IMR-90 (cell line): ENCODE measurements around the gene KCNK5.

ENCODE experiments used
- BHLHE40 ChIP-seq: fragments of 150-350 bp; IDR thresholded peaks from 2 replicates; pipeline ENCODE4 v1.6.1; 2016; ENCODE audit warnings: mild to moderate bottlenecking, low read depth, low read length
- CEBPB ChIP-seq: IDR thresholded peaks from 2 replicates; pipeline ENCODE4 v1.6.1; 2012; ENCODE audit warnings: low read depth, low read length, improper control_type of control experiment
- CHD1 ChIP-seq: IDR thresholded peaks from 2 replicates; pipeline ENCODE4 v1.6.1; 2012; ENCODE audit warnings: low read depth, low read length, improper control_type of control experiment
- CTCF ChIP-seq: conservative IDR thresholded peaks from 2 replicates; pipeline ENCODE4 v1.5.1; 2012; ENCODE audit warnings: mild to moderate bottlenecking, low read depth, low read length, improper control_type of control experiment
- ELK1 ChIP-seq: fragments of 150-350 bp; IDR thresholded peaks from 2 replicates; pipeline ENCODE4 v1.6.1; 2016; ENCODE audit warnings: low read depth, mild to moderate bottlenecking, low read length, moderate library complexity, borderline replicate concordance
- MAZ ChIP-seq: IDR thresholded peaks from 2 replicates; pipeline ENCODE4 v1.6.1; 2012; ENCODE audit warnings: low read depth, mild to moderate bottlenecking, low read length, improper control_type of control experiment, moderate library complexity, borderline replicate concordance
- MXI1 ChIP-seq: IDR thresholded peaks from 2 replicates; pipeline ENCODE4 v1.6.1; 2012; ENCODE audit warnings: low read depth, mild to moderate bottlenecking, low read length, moderate library complexity, borderline replicate concordance
- POLR2A ChIP-seq: IDR thresholded peaks from 2 replicates; pipeline ENCODE4 v1.6.1; 2012; ENCODE audit warnings: mild to moderate bottlenecking, low read depth, low read length
- RAD21 ChIP-seq: IDR thresholded peaks from 2 replicates; pipeline ENCODE4 v1.6.1; 2012; ENCODE audit warnings: low read length, improper control_type of control experiment
- RCOR1 ChIP-seq: IDR thresholded peaks from 2 replicates; pipeline ENCODE4 v1.6.1; 2012; ENCODE audit warnings: mild to moderate bottlenecking, low read length, improper control_type of control experiment; ENCODE audit not compliant: insufficient replicate concordance
- RFX5 ChIP-seq: IDR thresholded peaks from 2 replicates; pipeline ENCODE4 v1.8.0; 2012; ENCODE audit warnings: low read depth, mild to moderate bottlenecking, low read length, moderate library complexity
- SMC3 ChIP-seq: fragments of 150-350 bp; IDR thresholded peaks from 2 replicates; pipeline ENCODE4 v1.6.1; 2016; ENCODE audit warnings: low read depth, mild to moderate bottlenecking, antibody characterized with exemption, low read length, moderate library complexity

DNA sequence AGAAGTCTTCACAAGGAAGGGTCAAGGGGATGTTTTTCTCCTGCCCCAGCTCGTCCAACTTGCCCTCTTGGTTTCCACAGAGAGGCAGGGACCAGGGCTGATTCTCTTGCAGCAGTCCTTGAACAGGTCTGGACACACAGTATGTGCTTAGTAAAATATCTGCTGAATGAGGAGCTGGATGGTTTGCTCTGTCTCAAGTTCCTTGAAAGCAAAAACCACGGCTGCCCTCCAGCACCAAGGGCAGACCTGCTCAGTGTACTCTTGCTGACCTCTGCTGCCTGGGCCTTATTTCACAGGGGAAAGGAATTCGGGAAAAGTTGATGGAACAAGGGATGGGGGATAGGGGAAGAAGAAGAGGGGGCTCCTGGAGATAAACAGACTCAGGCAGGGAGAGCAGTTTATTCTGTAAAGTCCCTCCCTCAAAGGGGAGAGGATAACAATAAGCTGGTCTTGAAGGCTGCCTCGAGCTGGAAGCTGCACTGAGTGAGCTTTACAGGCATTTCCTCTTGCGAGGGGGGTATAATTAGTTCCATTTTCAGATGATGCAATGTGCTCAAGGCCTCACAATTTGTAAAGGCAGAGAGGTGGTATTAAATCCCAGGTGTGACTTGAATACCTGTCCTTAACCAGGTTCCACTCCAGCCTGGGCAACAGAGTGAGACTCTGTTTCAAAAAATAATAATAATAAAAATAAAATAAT lies 10.3 kb downstream of the KCNK5 start:
- TF ChIP-seq CTCF (no peak), POLR2A (no peak), CEBPB (no peak), CHD1 (no peak), MAZ (no peak), ELK1 (no peak), RAD21 (no peak), SMC3 (no peak), RFX5 (no peak), RCOR1 (no peak), BHLHE40 (no peak), MXI1 (no peak)
